Endodermal cell (in vitro differentiated cells): ENCODE data around the gene PPP2R2B. TPM values are rescaled to one million over a fixed set of nuclear protein-coding genes. Genes with fewer than 3 reads are reported as not detected.

Experiments used
- DNase-seq: peaks from one replicate; pipeline ENCODE4 v3.0.0-alpha.2; 2017
- H3K27ac ChIP-seq: 2 replicates; pipeline ENCODE4 v1.5.1; 2013; ENCODE audit warnings: mild to moderate bottlenecking, low read depth, low read length, moderate library complexity
- H3K27me3 ChIP-seq: 2 replicates; pipeline ENCODE4 v1.6.1; 2013; ENCODE audit warnings: mild to moderate bottlenecking, low read length, moderate library complexity; ENCODE audit not compliant: insufficient read depth, control insufficient read depth, poor library complexity, severe bottlenecking
- H3K36me3 ChIP-seq: 2 replicates; pipeline ENCODE4 v1.7.0; 2013; ENCODE audit warnings: mild to moderate bottlenecking, low read length, moderate library complexity; ENCODE audit not compliant: control insufficient read depth, insufficient read depth
- H3K4me1 ChIP-seq: one replicate; pipeline ENCODE4 v1.7.0; 2013; ENCODE audit warnings: low read length; ENCODE audit not compliant: control insufficient read depth, insufficient read depth
- H3K4me3 ChIP-seq: 2 replicates; pipeline ENCODE4 v1.5.1; 2013; ENCODE audit warnings: mild to moderate bottlenecking, low read length, moderate library complexity
- H3K9ac ChIP-seq: 2 replicates; pipeline ENCODE4 v1.6.1; 2013; ENCODE audit warnings: mild to moderate bottlenecking, low read length, moderate library complexity; ENCODE audit not compliant: poor library complexity, severe bottlenecking; ENCODE audit errors: extremely low read depth
- H3K9me3 ChIP-seq: 2 replicates; pipeline ENCODE4 v1.6.1; 2013; ENCODE audit warnings: mild to moderate bottlenecking, low read length, moderate library complexity; ENCODE audit not compliant: control insufficient read depth
- H3K27ac Mint-ChIP-seq: 2 replicates; pipeline ENCODE4 v1.8.0; 2020; ENCODE audit warnings: mixed read lengths
- H3K27me3 Mint-ChIP-seq: 2 replicates; pipeline ENCODE4 v1.8.0; 2021; ENCODE audit warnings: mild to moderate bottlenecking, mixed read lengths; ENCODE audit not compliant: insufficient read depth
- H3K36me3 Mint-ChIP-seq: 2 replicates; pipeline ENCODE4 v1.8.0; 2020; ENCODE audit warnings: low read depth, mixed read lengths
- H3K4me1 Mint-ChIP-seq: 2 replicates; pipeline ENCODE4 v1.8.0; 2020; ENCODE audit warnings: mixed read lengths
- H3K4me3 Mint-ChIP-seq: 2 replicates; pipeline ENCODE4 v1.8.0; 2020; ENCODE audit warnings: mild to moderate bottlenecking, moderate library complexity, mixed read lengths
- H3K9me3 Mint-ChIP-seq: 2 replicates; pipeline ENCODE4 v1.8.0; 2020; ENCODE audit warnings: mild to moderate bottlenecking, mixed read lengths
- CTCF ChIP-seq: fragments of 200-600 bp; sonication (generic); conservative IDR thresholded peaks from 2 replicates; pipeline ENCODE4 v1.5.0; 2021; ENCODE audit warnings: antibody characterized with exemption, mild to moderate bottlenecking
- WGBS, 2 experiments: methylation state at CpG; one replicate each; pipeline versions ENCODE4 v1.1.5 to v1.1.7; 2013; ENCODE audit warnings: missing lambda C conversion rate in 2 of 2, mixed read lengths in 1 of 2; ENCODE audit not compliant: insufficient coverage in 1 of 2, insufficient read length in 1 of 2; 5-methylcytosine and 5-hydroxymethylcytosine counted together
- total RNA-seq, 2 donors: library from RNA; stranded (reverse); fragmentation: NEBNext Ultra II Directional in 1 of 2; extraction: Animal tissue kit (Norgen Biotek cat#: 25700) in 1 of 2; gene quantifications; 2 replicates in 1 of 2; 3 replicates in 1 of 2; pipeline ENCODE4 v1.2.1, GENCODE V29; 2021

The PPP2R2B gene
- total RNA-seq, 2 donors from 2014 or later, result 3.3 to 8.0 TPM

- DNase-seq, result peak; percentile 78
- Mint-ChIP-seq H3K4me3 (no peak overlapping the region), H3K4me1 (peaks cover 28% of the 10 kb centered on the region), H3K27ac (peak overlapping the region; percentile 56), H3K36me3 (no peaks in the 10 kb centered on the region), H3K27me3 (no peaks in the 10 kb centered on the region), H3K9me3 (no peaks in the 10 kb centered on the region)
- peak; percentile 11 for TF ChIP-seq CTCF
- no peaks in the 10 kb centered on the region for H3K27me3 ChIP-seq
- H3K36me3 ChIP-seq, result no peaks in the 10 kb centered on the region
- H3K9me3 ChIP-seq, result no peaks in the 10 kb centered on the region
- H3K4me3 ChIP-seq, result no peak overlapping the region
- peaks cover 9% of the 10 kb centered on the region for H3K4me1 ChIP-seq
- H3K9ac ChIP-seq, result no peak overlapping the region
- no peak overlapping the region for H3K27ac ChIP-seq
- 33 to 58% methylated on average over 2 to 6 of the region's 6 CpGs for WGBS, 2 experiments
These were observed 88.6 kb downstream of the PPP2R2B start for GRCh38 chr5:146789712-146790653.

GRCh38 chr5:146788898-146789297, 89.7 kb downstream of the PPP2R2B start:
- H3K27ac Mint-ChIP-seq, result peak overlapping the region; percentile 56
- H3K27ac ChIP-seq, result peak overlapping the region; percentile 30
- TF ChIP-seq CTCF, result no peak
- H3K36me3 ChIP-seq, result no peaks in the 10 kb centered on the region
- no peak overlapping the region for H3K4me3 ChIP-seq
- H3K27me3 ChIP-seq, result no peaks in the 10 kb centered on the region
- no peaks in the 10 kb centered on the region for H3K9me3 Mint-ChIP-seq
- no peak overlapping the region for H3K4me3 Mint-ChIP-seq
- no peaks in the 10 kb centered on the region for H3K9me3 ChIP-seq
- H3K27me3 Mint-ChIP-seq, result no peaks in the 10 kb centered on the region
- peaks cover 28% of the 10 kb centered on the region for H3K4me1 Mint-ChIP-seq
- DNase-seq, result peak; percentile 78
- WGBS, 2 experiments, result 14 to 25% methylated on average over 2 of the region's 2 CpGs
- H3K9ac ChIP-seq, result no peak overlapping the region
- no peaks in the 10 kb centered on the region for H3K36me3 Mint-ChIP-seq
- H3K4me1 ChIP-seq, result peaks cover 9% of the 10 kb centered on the region

GRCh38 chr5:146785065-146785464, 93.5 kb downstream of the PPP2R2B start:
- peaks cover 2% of the 10 kb centered on the region for H3K9me3 Mint-ChIP-seq
- Histone ChIP-seq H3K9me3 (no peaks in the 10 kb centered on the region), H3K4me1 (peaks cover 6% of the 10 kb centered on the region), H3K27ac (no peak overlapping the region), H3K36me3 (no peaks in the 10 kb centered on the region), H3K9ac (no peak overlapping the region), H3K27me3 (no peaks in the 10 kb centered on the region), H3K4me3 (no peak overlapping the region)
- WGBS, 2 experiments, result 74 to 81% methylated on average over 2 to 3 of the region's 3 CpGs
- H3K36me3 Mint-ChIP-seq, result no peaks in the 10 kb centered on the region
- no peaks in the 10 kb centered on the region for H3K27me3 Mint-ChIP-seq
- no peak for TF ChIP-seq CTCF
- peaks cover 21% of the 10 kb centered on the region for H3K4me1 Mint-ChIP-seq
- no peak overlapping the region for H3K4me3 Mint-ChIP-seq
- no peak for DNase-seq
- H3K27ac Mint-ChIP-seq, result no peak overlapping the region
